ENCODE measurements around the gene TSNAX.

The TSNAX gene

GRCh38 chr1:231611851-231612250 is 83.4 kb downstream of the TSNAX start:
- POLR2A ChIA-PET = no interaction called here
- H3K4me3 ChIP-seq (ENCODE audit: low read depth, low read length) = no peak overlapping the region

GRCh38 chr1:231612393-231613089 is 84.1 kb downstream of the TSNAX start:
- POLR2A ChIA-PET = no interaction called here
- H3K4me3 ChIP-seq (ENCODE audit: low read depth, low read length) = no peak overlapping the region
- CTCF ChIA-PET = no interaction called here
- TF ChIP-seq CTCF (IDR thresholded peaks at IDR 0.05; ENCODE audit: insufficient read depth, low read length, missing control alignments) = no peak
- no peak for DNase-seq (ENCODE audit: low read depth, low spot score)

More at GRCh38 chr1:231611851-231612250, 83.4 kb downstream of the TSNAX start:
- no peak for DNase-seq (ENCODE audit: low read depth, low spot score)
- CTCF ChIA-PET = no interaction called here
- no peak for TF ChIP-seq CTCF (IDR thresholded peaks at IDR 0.05; ENCODE audit: insufficient read depth, low read length, missing control alignments)

- ChIA-PET CTCF (interaction anchor here (1.4 kb wide), 1 partner anchor 24 kb away, joined by 3 read pairs; no protein-coding TSS in a partner anchor), POLR2A (no interaction called here)
These were observed 85.2 kb downstream of the TSNAX start for GRCh38 chr1:231613419-231614349.

More at GRCh38 chr1:231613419-231614349, 85.2 kb downstream of the TSNAX start:
- DNase-seq (ENCODE audit: low read depth, low spot score) = no peak
- TF ChIP-seq CTCF (IDR thresholded peaks at IDR 0.05; ENCODE audit: insufficient read depth, low read length, missing control alignments) = no peak
- H3K4me3 ChIP-seq (ENCODE audit: low read depth, low read length) = no peak overlapping the region
